Liver (tissue), 9 donors: ENCODE measurements around the gene MRPL37. TPM values are rescaled to one million over a fixed set of nuclear protein-coding genes. Genes with fewer than 3 reads are reported as not detected.

ENCODE experiments used
- DNase-seq: peaks from one replicate; pipeline ENCODE4 v3.0.0-alpha.2; 2017; ENCODE audit warnings: low spot score
- H3K27ac ChIP-seq, 2 donors: one replicate each; pipeline ENCODE4 v1.7.0; 2013; ENCODE audit warnings: inconsistent platforms in 2 of 2, low read length in 2 of 2, control low read depth in 1 of 2, low read depth in 1 of 2, mild to moderate bottlenecking in 1 of 2
- H3K27me3 ChIP-seq, 4 donors: one replicate each; pipeline versions ENCODE4 v1.6.1 to v1.7.0; 2013; ENCODE audit warnings: low read length in 3 of 4, inconsistent platforms in 1 of 4, mild to moderate bottlenecking in 1 of 4, moderate library complexity in 1 of 4; ENCODE audit not compliant: control insufficient read depth in 4 of 4, insufficient read depth in 4 of 4
- H3K36me3 ChIP-seq, 4 donors: one replicate each; pipeline versions ENCODE4 v1.6.1 to v1.7.0; 2013; ENCODE audit warnings: low read length in 3 of 4, mild to moderate bottlenecking in 3 of 4, low read depth in 1 of 4, moderate library complexity in 1 of 4; ENCODE audit not compliant: control insufficient read depth in 4 of 4, insufficient read depth in 3 of 4
- H3K4me1 ChIP-seq, 4 donors: one replicate each; pipeline versions ENCODE4 v1.6.1 to v1.7.0; 2013; ENCODE audit warnings: low read length in 3 of 4, mild to moderate bottlenecking in 3 of 4, moderate library complexity in 1 of 4; ENCODE audit not compliant: control insufficient read depth in 4 of 4, insufficient read depth in 4 of 4
- H3K4me3 ChIP-seq, 3 donors: one replicate each; pipeline versions ENCODE4 v1.6.1 to v1.7.0; 2013; ENCODE audit warnings: low read length in 3 of 3, control low read depth in 1 of 3, low read depth in 1 of 3, mild to moderate bottlenecking in 1 of 3
- H3K9ac ChIP-seq, 2 donors: one replicate each; pipeline ENCODE4 v1.7.0; 2013; ENCODE audit warnings: low read length in 2 of 2, mild to moderate bottlenecking in 2 of 2, moderate library complexity in 2 of 2, control low read depth in 1 of 2, low read depth in 1 of 2
- H3K9me3 ChIP-seq, 4 donors: one replicate each; pipeline versions ENCODE4 v1.6.1 to v1.7.0; 2013; ENCODE audit warnings: low read length in 3 of 4; ENCODE audit not compliant: control insufficient read depth in 4 of 4
- ATF3 ChIP-seq: IDR thresholded peaks from 2 replicates; pipeline ENCODE4 v1.6.1; 2016; ENCODE audit warnings: antibody characterized with exemption
- EGR1 ChIP-seq, 2 donors: IDR thresholded peaks; 2 replicates each; pipeline ENCODE4 v1.6.1; 2016 to 2018; ENCODE audit warnings: antibody characterized with exemption in 2 of 2, low read depth in 2 of 2
- FOXA2 ChIP-seq: IDR thresholded peaks from 2 replicates; pipeline ENCODE4 v1.6.1; 2016; ENCODE audit warnings: antibody characterized with exemption
- GABPA ChIP-seq, 2 donors: IDR thresholded peaks in 1 of 2; conservative IDR thresholded peaks in 1 of 2; 2 replicates each; pipeline ENCODE4 v1.6.1; 2016; ENCODE audit warnings: antibody characterized with exemption in 2 of 2, mild to moderate bottlenecking in 1 of 2, moderate library complexity in 1 of 2
- HNF4A ChIP-seq, 2 donors: conservative IDR thresholded peaks; 2 replicates each; pipeline ENCODE4 v1.6.1; 2016; ENCODE audit warnings: antibody characterized with exemption in 2 of 2, mild to moderate bottlenecking in 2 of 2
- HNF4G ChIP-seq: IDR thresholded peaks from 2 replicates; pipeline ENCODE4 v1.6.1; 2016; ENCODE audit warnings: antibody characterized with exemption
- JUND ChIP-seq, 2 donors: IDR thresholded peaks; 2 replicates each; pipeline ENCODE4 v1.6.1; 2016; ENCODE audit warnings: antibody characterized with exemption in 2 of 2
- MAX ChIP-seq: IDR thresholded peaks from 2 replicates; pipeline ENCODE4 v1.6.1; 2016; ENCODE audit warnings: antibody characterized with exemption
- NR2F2 ChIP-seq: IDR thresholded peaks from 2 replicates; pipeline ENCODE4 v1.6.1; 2016; ENCODE audit warnings: antibody characterized with exemption
- RAD21 ChIP-seq, 2 donors: IDR thresholded peaks; 2 replicates each; pipeline ENCODE4 v1.6.1; 2016; ENCODE audit warnings: antibody characterized with exemption in 2 of 2, mild to moderate bottlenecking in 2 of 2
- REST ChIP-seq: IDR thresholded peaks from 2 replicates; pipeline ENCODE4 v1.6.1; 2016; ENCODE audit warnings: antibody characterized with exemption, mild to moderate bottlenecking
- RXRA ChIP-seq, 2 donors: IDR thresholded peaks; 2 replicates each; pipeline ENCODE4 v1.6.1; 2017 to 2018; ENCODE audit warnings: antibody characterized with exemption in 2 of 2, mild to moderate bottlenecking in 1 of 2
- SP1 ChIP-seq: IDR thresholded peaks from 2 replicates; pipeline ENCODE4 v1.6.1; 2018; ENCODE audit warnings: antibody characterized with exemption, mild to moderate bottlenecking
- TAF1 ChIP-seq: conservative IDR thresholded peaks from 2 replicates; pipeline ENCODE4 v1.6.1; 2016; ENCODE audit warnings: antibody characterized with exemption, mild to moderate bottlenecking
- YY1 ChIP-seq: IDR thresholded peaks from 2 replicates; pipeline ENCODE4 v1.6.1; 2016; ENCODE audit warnings: antibody characterized with exemption, mild to moderate bottlenecking
- ZBTB33 ChIP-seq: IDR thresholded peaks from 2 replicates; pipeline ENCODE4 v1.6.1; 2016; ENCODE audit warnings: antibody characterized with exemption
- WGBS: extraction: QIAGEN DNeasy Blood & Tissue Kit; methylation state at CpG from one replicate; pipeline ENCODE4 v1.1.7; 2013; 5-methylcytosine and 5-hydroxymethylcytosine counted together
- polyA plus RNA-seq, 2 donors: library from polyadenylated mRNA; stranded (reverse) in 1 of 2; unstranded in 1 of 2; fragments of 200-250 nt in 1 of 2; fragments of >200 nt in 1 of 2; fragmentation: Nextera tagmentation in 1 of 2; extraction: Ambion mirVana in 1 of 2; gene quantifications; one replicate each; pipeline versions ENCODE4 v1.2.1 to v1.2.3, GENCODE V29; 2013 to 2015
- total RNA-seq, 2 donors: library from RNA; depleted of rRNA; stranded (reverse); fragments of >200 nt; gene quantifications; one replicate each; pipeline ENCODE4 v1.2.3, GENCODE V29; 2014
- TF ChIP-seq, protein P1 (sequence below): fragments of 150-350 bp; IDR thresholded peaks from 2 replicates; pipeline ENCODE4 v1.5.1; 2017; ENCODE audit warnings: improper control_type of control experiment, low read depth, low read length; ENCODE audit not compliant: missing input control
- donor health status: healthy.
- donor health status: healthy.
- donor health status: healthy.
- donor health status: healthy.
- donor health status: healthy.

Gene MRPL37
- total and polyA plus RNA-seq, 4 donors = 34.7 to 114 (median 69.2) TPM

DNA sequence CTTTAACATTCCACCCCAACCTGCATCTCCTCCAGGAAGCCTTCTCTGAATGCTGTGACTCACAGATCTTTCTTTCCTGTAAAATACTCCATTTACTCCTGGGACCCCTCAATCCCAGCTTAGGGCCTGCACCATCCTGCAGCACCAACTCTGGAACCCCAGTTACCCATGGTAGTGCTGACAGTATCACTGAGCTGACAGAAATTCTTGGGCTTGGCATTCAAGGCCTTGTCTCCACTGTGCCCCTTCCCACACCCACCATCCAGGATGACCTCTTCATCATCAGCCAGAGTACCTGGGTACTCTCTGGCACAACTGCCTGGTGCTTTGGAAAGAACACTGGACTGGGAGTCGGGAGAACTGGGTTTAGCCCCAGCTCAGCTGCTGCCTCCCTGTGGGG lies 8.4 kb upstream of the MRPL37 start:
- Histone ChIP-seq H3K9ac (no peak overlapping the region), H3K9me3 (no peaks in the 10 kb centered on the region), H3K4me1 (no peaks in the 10 kb centered on the region), H3K36me3 (peaks cover 5 to 44% (median 13%) of the 10 kb centered on the region in 4 donors), H3K27me3 (no peaks in the 10 kb centered on the region), H3K4me3 (no peak overlapping the region), H3K27ac (no peak overlapping the region)
- TF ChIP-seq HNF4G (no peak), TAF1 (no peak), NR2F2 (no peak), JUND (IDR thresholded peaks at IDR 0.05) (no peak), FOXA2 (no peak), ATF3 (no peak), EGR1 (IDR thresholded peaks at IDR 0.05; ENCODE audit: low read depth in 2 of 2) (no peak), GABPA (IDR thresholded peaks at IDR 0.05 in 1 of 2, conservative IDR thresholded peaks at IDR 0.05 in 1 of 2) (no peak), MAX (no peak), YY1 (no peak), RAD21 (IDR thresholded peaks at IDR 0.05) (no peak), RXRA (IDR thresholded peaks at IDR 0.05) (no peak), HNF4A (conservative IDR thresholded peaks at IDR 0.05) (no peak), SP1 (no peak), REST (no peak), ZBTB33 (no peak)
- TF ChIP-seq, protein P1, sequence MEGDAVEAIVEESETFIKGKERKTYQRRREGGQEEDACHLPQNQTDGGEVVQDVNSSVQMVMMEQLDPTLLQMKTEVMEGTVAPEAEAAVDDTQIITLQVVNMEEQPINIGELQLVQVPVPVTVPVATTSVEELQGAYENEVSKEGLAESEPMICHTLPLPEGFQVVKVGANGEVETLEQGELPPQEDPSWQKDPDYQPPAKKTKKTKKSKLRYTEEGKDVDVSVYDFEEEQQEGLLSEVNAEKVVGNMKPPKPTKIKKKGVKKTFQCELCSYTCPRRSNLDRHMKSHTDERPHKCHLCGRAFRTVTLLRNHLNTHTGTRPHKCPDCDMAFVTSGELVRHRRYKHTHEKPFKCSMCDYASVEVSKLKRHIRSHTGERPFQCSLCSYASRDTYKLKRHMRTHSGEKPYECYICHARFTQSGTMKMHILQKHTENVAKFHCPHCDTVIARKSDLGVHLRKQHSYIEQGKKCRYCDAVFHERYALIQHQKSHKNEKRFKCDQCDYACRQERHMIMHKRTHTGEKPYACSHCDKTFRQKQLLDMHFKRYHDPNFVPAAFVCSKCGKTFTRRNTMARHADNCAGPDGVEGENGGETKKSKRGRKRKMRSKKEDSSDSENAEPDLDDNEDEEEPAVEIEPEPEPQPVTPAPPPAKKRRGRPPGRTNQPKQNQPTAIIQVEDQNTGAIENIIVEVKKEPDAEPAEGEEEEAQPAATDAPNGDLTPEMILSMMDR = no peak
- DNase-seq = no peak
- WGBS = 40% methylated on average over 1 of the region's 1 CpG

- no peak for TF ChIP-seq REST
- no peak for DNase-seq
- Histone ChIP-seq H3K4me3 (no peak overlapping the region), H3K9me3 (no peaks in the 10 kb centered on the region), H3K9ac (no peak overlapping the region), H3K27me3 (no peaks in the 10 kb centered on the region), H3K27ac (no peak overlapping the region), H3K4me1 (no peaks in the 10 kb centered on the region), H3K36me3 (peaks cover 5 to 37% (median 13%) of the 10 kb centered on the region in 4 donors)
- 96% methylated on average over 5 of the region's 5 CpGs for WGBS
These were observed 6.5 kb upstream of the MRPL37 start for GRCh38 chr1:54193453-54193852.
